Measurements from ENCODE around the gene TEX36. TPM values are rescaled to one million over a fixed set of nuclear protein-coding genes. Genes with fewer than 3 reads are reported as not detected.
"Not testable (repeated sequence)": the region's sequence is repeated elsewhere in the genome, so short reads cannot be mapped to it uniquely, and the experiment has no call there.

Gene TEX36
- total RNA-seq, 3 donors from 2014 or later = not detected

DNA sequence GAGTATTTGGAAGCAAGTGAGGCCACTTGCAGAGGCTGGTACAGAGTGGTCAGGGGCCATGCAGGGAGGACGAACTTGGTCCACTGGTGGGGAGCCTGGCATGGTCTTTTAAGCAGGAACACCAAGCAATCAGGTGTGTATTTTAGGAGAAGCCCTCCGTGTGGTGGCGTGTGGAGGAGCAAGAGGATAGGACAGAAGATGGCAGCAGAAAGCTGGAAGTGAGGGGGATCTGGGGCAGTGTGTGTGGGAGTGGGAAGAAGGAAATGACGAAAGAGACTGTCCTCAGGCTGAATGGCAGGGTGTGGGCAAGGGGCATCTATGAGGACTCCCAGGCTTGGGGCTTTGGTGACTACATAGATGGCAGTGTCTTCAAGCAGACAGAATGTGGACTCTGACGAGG lies 51.2 kb downstream of the TEX36 start:
- Mint-ChIP-seq H3K4me3 (no peak overlapping the region), H3K9me3 (no peaks in the 10 kb centered on the region), H3K27me3 (ENCODE audit: low read depth) (peaks cover 7% of the 10 kb centered on the region), H3K36me3 (ENCODE audit: insufficient read depth) (no peaks in the 10 kb centered on the region), H3K4me1 (ENCODE audit: low read depth) (no peaks in the 10 kb centered on the region)
- DNase-seq (no peak), ATAC-seq (no peak)

DNA sequence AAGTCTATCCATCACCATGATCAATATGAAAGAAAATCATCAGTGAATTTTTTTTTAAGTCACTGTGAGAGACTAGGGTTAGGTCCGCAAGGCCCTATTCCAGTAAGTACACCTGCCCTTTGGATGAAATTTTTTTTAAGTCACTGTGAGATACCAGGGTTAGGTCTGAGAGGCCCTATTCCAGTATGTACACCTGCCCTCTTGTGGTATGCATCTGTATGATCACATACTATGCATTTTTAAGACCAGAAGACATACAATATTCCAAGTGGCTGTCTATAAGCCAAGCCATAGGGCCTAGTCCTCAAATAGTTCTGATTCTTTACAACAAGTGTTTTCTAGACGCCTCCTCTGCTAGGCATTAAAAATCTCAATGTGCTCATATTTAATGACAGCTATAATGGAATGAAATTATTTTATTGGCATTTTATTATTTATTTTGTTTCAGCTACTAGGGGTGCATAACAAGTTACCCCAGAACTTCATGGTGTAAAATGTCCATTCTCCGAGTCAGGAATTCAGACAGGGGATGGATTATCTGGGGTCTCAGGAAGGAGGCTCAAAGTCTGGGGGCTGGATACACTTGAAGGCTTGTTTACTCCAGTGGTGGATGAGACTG lies 53.1 kb downstream of the TEX36 start:
- no peak overlapping the region for H3K4me3 Mint-ChIP-seq
- no peaks in the 10 kb centered on the region for H3K4me1 Mint-ChIP-seq (ENCODE audit: low read depth)
- no peak for DNase-seq
- H3K27me3 Mint-ChIP-seq (ENCODE audit: low read depth) = peaks cover 16% of the 10 kb centered on the region
- no peaks in the 10 kb centered on the region for H3K9me3 Mint-ChIP-seq
- no peak for ATAC-seq
- no peaks in the 10 kb centered on the region for H3K36me3 Mint-ChIP-seq (ENCODE audit: insufficient read depth)

DNA sequence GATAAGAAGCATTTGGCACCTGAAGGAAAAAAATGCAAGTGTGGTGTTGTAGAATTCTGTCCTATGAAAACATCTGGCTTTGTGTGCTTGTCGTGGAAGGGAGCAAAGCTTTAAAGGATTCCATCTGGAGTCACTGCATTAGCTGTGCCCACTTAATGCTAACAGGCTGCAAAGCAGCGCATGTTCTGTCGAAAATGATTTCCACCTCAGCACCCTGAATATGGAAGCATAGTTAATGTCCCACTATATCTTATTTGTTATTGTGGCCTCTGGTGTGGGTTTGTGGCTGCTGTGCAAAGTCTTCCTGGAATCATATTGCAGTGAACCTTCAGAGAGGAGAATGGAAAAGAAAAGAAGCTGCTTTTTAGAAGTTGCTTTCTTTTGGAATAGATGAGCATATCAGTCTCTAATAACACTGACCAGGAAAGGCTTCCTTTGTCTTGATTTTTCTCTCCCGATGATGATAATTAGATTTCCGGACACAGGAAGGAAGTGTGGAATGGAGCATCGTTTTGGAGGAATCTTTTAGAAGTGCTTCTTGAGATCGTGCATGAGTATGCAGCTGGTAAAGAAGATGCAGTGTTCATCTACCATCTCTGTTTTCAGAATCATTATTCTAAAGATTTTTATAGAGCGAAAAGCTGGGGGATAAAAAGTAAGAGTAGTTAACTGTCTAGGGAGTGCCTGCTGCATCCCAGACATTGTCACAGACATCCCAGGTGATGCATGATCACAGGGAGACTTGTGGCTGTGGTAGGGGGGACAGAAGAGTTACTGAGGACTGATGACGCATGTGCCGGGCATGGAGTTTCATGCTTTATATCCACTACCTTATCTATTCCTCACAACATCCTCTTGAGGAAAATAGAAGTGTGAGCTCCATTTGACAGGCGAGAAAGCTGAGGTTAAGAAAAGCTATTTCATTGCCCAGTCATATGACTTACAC lies 54.6 kb downstream of the TEX36 start:
- no peak for ATAC-seq
- H3K36me3 Mint-ChIP-seq (ENCODE audit: insufficient read depth) = no peaks in the 10 kb centered on the region
- peaks cover 16% of the 10 kb centered on the region for H3K27me3 Mint-ChIP-seq (ENCODE audit: low read depth)
- H3K4me1 Mint-ChIP-seq (ENCODE audit: low read depth) = no peaks in the 10 kb centered on the region
- no peak overlapping the region for H3K4me3 Mint-ChIP-seq
- no peaks in the 10 kb centered on the region for H3K9me3 Mint-ChIP-seq
- no peak for DNase-seq

DNA sequence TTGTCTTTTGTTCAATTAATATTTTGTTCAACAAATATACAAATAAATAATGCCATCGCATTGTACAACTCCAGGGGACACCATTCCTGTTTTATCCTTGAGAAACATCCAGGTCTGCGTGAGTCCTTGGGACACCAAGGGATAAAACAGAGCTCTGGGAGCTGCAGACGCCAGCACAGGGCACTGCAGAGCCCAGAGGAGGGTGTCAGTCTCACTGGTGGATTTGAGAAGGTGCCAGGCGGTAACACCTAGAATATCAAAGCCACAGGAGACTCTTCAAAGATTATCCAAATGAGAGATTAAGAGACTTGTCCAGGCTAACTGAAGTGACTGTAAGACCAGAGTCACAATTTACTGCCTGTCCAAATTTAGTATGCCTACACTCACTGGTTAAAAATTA lies 55.3 kb downstream of the TEX36 start:
- Mint-ChIP-seq H3K9me3 (no peaks in the 10 kb centered on the region), H3K27me3 (ENCODE audit: low read depth) (peaks cover 16% of the 10 kb centered on the region), H3K4me3 (no peak overlapping the region), H3K4me1 (ENCODE audit: low read depth) (no peaks in the 10 kb centered on the region), H3K36me3 (ENCODE audit: insufficient read depth) (no peaks in the 10 kb centered on the region)
- DNase-seq = no peak
- no peak for ATAC-seq

DNA sequence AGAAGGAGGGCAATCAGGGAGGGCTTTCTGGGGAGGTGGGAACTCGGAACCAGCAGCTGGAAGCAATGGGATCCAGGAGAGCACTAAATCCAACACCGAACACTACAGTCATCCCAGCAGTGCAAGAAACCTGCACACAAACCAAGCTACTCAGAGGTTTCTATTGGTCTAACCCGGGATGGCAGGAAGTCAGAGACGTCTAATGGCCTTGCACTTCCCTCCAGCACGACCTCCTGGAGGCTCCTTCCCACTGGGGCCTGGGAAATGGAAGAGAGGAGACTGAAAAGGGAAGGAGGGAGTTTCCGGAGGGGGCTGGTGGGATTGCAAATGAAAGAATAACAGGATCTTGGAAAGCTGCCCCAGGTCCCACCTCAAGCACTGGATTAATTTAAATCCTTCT lies 56.3 kb downstream of the TEX36 start:
- ATAC-seq = no peak
- no peaks in the 10 kb centered on the region for H3K4me1 Mint-ChIP-seq (ENCODE audit: low read depth)
- no peaks in the 10 kb centered on the region for H3K36me3 Mint-ChIP-seq (ENCODE audit: insufficient read depth)
- no peak overlapping the region for H3K4me3 Mint-ChIP-seq
- DNase-seq = no peak
- no peaks in the 10 kb centered on the region for H3K9me3 Mint-ChIP-seq
- H3K27me3 Mint-ChIP-seq (ENCODE audit: low read depth) = peaks cover 15% of the 10 kb centered on the region

DNA sequence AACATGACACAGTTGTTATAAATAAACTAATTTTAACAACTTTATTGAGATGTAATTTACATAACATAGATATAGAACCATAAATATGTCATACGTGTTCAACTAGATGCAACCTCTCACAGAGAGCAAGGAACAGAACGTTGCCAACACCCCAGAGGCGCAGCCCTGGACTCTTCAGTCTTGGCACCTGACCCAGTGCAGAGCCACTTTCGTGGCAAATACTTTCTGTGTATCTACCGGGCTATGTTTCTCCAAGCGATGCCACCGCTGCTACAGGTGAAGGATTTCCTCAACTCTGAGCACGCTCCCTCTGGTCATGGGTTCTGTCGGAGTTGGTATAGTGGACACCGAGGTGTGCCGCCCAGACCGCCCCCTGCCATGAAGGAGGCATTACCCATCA lies 57.4 kb downstream of the TEX36 start:
- H3K9me3 Mint-ChIP-seq = no peaks in the 10 kb centered on the region
- H3K4me1 Mint-ChIP-seq (ENCODE audit: low read depth) = no peaks in the 10 kb centered on the region
- no peak overlapping the region for H3K4me3 Mint-ChIP-seq
- ATAC-seq = no peak
- H3K36me3 Mint-ChIP-seq (ENCODE audit: insufficient read depth) = no peaks in the 10 kb centered on the region
- H3K27me3 Mint-ChIP-seq (ENCODE audit: low read depth) = peaks cover 13% of the 10 kb centered on the region
- no peak for DNase-seq

DNA sequence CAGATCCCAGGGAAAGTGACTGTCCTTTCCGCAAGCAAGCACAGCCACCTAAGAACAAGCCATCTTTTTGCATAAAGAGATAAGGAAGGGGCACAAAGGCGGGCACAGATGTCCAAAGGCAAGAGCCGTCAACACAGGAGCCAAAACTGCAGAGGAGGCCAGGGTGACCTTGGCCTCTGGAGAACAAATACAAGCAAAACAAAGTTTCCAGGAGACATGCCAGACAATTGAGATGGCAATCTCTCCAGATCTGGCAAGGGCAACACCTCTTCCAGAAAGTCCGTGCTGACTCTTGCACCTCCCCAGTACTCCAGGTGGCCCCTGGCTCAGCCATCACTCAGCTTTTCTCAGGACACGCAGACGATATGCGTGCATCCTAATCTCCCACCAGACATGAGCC lies 58.2 kb downstream of the TEX36 start:
- Mint-ChIP-seq H3K27me3 (ENCODE audit: low read depth) (peaks cover 14% of the 10 kb centered on the region), H3K4me3 (no peak overlapping the region), H3K36me3 (ENCODE audit: insufficient read depth) (no peaks in the 10 kb centered on the region), H3K9me3 (no peaks in the 10 kb centered on the region), H3K4me1 (ENCODE audit: low read depth) (no peaks in the 10 kb centered on the region)
- no peak for ATAC-seq
- no peak for DNase-seq

DNA sequence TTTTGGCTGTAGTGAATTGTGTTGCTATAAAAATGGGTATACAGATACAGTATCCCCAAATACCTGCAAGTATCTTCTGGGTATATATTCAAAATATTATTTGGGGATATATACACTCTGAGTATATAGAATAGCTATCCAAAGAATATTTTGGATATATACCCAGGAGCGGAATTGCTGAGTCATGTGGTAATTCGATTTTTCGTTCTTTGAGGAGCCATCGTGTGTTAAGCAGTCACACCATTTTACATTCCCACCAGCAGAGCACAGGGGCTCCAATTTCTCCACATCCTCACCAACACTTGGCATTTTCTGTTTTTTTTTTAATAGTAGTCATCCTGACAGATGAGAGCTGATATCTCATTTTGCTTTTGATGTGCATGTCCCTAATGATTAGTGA lies 61.9 kb downstream of the TEX36 start:
- no peaks in the 10 kb centered on the region for H3K4me1 Mint-ChIP-seq (ENCODE audit: low read depth)
- no peaks in the 10 kb centered on the region for H3K36me3 Mint-ChIP-seq (ENCODE audit: insufficient read depth)
- H3K4me3 Mint-ChIP-seq = no peak overlapping the region
- H3K27me3 Mint-ChIP-seq (ENCODE audit: low read depth) = peaks cover 10% of the 10 kb centered on the region
- H3K9me3 Mint-ChIP-seq = no peaks in the 10 kb centered on the region
- ATAC-seq (no peak), DNase-seq (no peak)

DNA sequence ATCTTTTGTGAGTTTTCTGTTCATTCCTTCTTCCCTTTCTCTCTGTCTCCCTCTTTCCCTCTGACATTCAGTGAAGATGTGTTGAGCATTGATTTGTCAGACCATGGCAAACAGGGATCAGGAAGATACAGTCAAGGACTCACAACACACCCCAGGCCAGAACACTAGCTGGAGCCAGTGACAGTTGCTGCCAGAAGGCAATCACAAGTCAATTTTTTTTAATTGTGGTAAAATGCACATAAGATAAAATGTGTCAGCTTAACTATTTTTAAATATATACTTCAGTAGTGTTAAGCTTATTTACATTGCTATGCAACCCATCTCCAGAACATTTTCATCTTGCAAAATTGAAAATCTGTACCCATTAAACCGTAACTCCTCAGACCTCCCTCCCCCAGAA lies 62.6 kb downstream of the TEX36 start:
- Mint-ChIP-seq H3K4me3 (no peak overlapping the region), H3K27me3 (ENCODE audit: low read depth) (peaks cover 8% of the 10 kb centered on the region), H3K36me3 (ENCODE audit: insufficient read depth) (no peaks in the 10 kb centered on the region), H3K9me3 (no peaks in the 10 kb centered on the region), H3K4me1 (ENCODE audit: low read depth) (no peaks in the 10 kb centered on the region)
- no peak for DNase-seq
- no peak for ATAC-seq

DNA sequence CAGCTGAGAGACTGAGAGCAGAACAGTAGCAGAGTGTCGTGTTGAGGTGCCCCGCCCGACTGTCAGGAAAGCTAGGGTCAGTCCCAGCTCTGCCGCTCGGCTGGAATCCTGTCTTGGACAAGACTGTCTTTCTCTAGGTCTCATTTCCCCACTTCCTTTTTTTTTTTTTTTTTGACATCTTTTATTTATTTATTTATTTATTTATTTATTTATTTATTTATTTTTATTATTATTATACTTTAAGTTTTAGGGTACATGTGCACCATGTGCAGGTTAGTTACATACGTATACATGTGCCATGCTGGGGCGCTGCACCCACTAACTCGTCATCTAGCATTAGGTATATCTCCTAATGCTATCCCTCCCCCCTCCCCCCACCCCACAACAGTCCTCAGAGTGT lies 69.9 kb downstream of the TEX36 start:
- H3K36me3 Mint-ChIP-seq (ENCODE audit: insufficient read depth); DNase-seq; H3K4me1 Mint-ChIP-seq (ENCODE audit: low read depth); H3K4me3 Mint-ChIP-seq; H3K27me3 Mint-ChIP-seq (ENCODE audit: low read depth); H3K9me3 Mint-ChIP-seq; ATAC-seq: not testable (repeated sequence)

DNA sequence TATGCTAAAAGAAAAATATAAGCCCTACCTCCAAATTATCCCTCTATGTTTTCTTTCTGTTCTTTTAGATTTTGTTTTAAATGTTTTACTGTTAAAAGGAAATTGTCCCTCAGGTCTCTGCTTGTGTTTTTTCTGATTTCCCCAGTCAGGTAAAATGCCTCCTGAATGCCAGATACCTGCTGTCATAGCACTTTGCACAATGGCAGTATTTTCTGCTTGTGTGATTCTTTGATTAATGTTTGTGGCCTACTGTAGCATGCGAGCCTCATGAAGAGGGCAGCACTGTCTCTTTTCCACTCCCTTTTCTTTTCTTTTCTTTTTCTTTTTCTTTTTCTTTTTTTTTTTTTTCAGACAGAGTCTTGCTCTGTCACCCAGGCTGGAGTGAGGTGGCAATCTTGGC lies 71.2 kb downstream of the TEX36 start:
- DNase-seq (no peak), ATAC-seq (no peak)
- no peaks in the 10 kb centered on the region for H3K36me3 Mint-ChIP-seq (ENCODE audit: insufficient read depth)
- H3K4me3 Mint-ChIP-seq = no peak overlapping the region
- H3K9me3 Mint-ChIP-seq = no peaks in the 10 kb centered on the region
- no peaks in the 10 kb centered on the region for H3K4me1 Mint-ChIP-seq (ENCODE audit: low read depth)
- H3K27me3 Mint-ChIP-seq (ENCODE audit: low read depth) = no peaks in the 10 kb centered on the region

DNA sequence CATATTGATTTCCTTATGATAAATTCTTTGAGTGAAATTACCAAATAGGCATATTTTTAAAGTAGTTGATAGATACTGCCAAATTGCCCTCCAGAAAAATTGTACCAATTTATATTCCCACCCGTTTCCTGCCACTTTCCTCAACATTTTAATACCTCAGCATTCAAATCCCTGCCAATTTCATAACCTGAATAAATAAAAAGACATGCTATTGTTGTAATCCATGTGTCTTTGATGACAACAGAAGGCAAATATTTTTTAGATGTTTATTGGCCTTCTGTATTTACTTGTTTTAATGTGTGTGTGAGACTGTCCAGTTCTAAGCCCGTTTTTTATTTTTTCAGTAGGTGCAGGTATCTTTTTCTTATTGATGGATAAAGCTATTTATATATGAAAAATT lies 71.7 kb downstream of the TEX36 start:
- no peaks in the 10 kb centered on the region for H3K4me1 Mint-ChIP-seq (ENCODE audit: low read depth)
- H3K4me3 Mint-ChIP-seq = no peak overlapping the region
- no peaks in the 10 kb centered on the region for H3K36me3 Mint-ChIP-seq (ENCODE audit: insufficient read depth)
- DNase-seq (no peak), ATAC-seq (no peak)
- H3K27me3 Mint-ChIP-seq (ENCODE audit: low read depth) = no peaks in the 10 kb centered on the region
- no peaks in the 10 kb centered on the region for H3K9me3 Mint-ChIP-seq

DNA sequence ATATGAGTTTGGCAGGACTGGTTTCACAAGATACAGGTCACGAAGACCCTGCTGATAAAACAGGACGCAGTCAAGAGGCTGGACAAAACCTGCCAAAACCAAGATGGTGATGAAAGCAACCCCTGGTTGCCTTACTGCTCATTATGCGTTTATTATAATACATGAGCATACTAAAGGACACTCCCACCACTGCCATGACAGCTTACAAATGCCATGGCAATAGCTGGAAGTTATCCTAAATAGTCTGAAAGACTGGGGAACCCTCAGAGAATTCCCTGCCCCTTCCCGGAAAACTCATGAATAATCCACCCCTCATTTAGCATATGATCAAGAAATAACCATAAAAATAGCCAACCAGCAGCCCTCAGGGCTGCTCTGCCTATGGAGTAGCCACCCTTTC lies 73.1 kb downstream of the TEX36 start:
- no peak for ATAC-seq
- no peaks in the 10 kb centered on the region for H3K9me3 Mint-ChIP-seq
- no peak for DNase-seq
- H3K36me3 Mint-ChIP-seq (ENCODE audit: insufficient read depth) = no peaks in the 10 kb centered on the region
- H3K27me3 Mint-ChIP-seq (ENCODE audit: low read depth) = peaks cover 4% of the 10 kb centered on the region
- no peaks in the 10 kb centered on the region for H3K4me1 Mint-ChIP-seq (ENCODE audit: low read depth)
- no peak overlapping the region for H3K4me3 Mint-ChIP-seq

DNA sequence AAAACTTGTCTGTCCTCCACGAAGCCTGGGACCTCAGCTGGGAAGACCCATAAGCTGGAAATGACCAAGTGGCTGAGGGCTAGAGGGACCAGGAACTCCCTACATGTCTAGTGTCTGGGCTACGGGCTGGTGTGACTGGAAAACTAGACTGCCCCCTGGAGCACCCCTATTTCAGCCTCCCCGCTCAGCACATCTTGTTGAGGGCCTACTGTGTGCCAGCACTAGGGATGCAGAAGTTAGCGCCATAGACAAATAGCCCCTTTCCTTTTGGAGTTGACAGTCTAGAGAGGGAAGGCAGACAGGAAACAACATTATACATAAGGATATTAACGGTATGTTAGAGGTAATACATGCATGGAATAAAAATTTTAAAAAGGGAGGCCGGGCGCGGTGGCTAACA lies 74.5 kb downstream of the TEX36 start:
- Mint-ChIP-seq H3K36me3 (ENCODE audit: insufficient read depth) (no peaks in the 10 kb centered on the region), H3K4me3 (no peak overlapping the region), H3K9me3 (no peaks in the 10 kb centered on the region), H3K4me1 (ENCODE audit: low read depth) (no peaks in the 10 kb centered on the region), H3K27me3 (ENCODE audit: low read depth) (peaks cover 5% of the 10 kb centered on the region)
- no peak for DNase-seq
- ATAC-seq = no peak

DNA sequence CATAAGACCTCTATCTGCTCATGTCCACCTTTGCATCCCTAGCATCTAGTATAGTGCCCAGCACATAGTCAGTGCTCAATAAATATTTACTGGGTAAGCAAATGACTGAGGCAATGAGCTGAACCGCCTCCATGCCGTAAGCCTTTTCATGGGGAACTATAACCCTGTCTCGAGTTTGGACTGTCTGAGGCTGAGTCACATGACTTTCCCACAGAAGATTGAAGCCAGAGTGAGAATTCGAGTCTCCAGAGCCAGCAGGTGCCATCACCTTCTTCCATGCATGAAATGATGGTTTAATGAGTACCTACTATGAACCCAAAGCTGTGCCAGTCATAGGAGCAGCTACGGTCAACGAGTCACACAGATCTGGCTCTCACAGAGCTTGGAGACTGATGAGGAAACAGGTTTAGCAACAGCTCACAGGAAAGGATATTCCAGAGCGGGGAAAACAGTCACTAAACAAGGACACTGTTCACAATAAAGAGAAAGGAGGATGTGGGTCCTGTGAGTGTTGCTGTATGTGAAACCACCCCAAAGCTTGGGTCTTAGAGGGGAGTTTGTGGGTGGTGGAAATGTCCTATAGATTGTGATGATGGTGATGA lies 75.2 kb downstream of the TEX36 start:
- peaks cover 5% of the 10 kb centered on the region for H3K27me3 Mint-ChIP-seq (ENCODE audit: low read depth)
- no peak overlapping the region for H3K4me3 Mint-ChIP-seq
- no peak for DNase-seq
- H3K4me1 Mint-ChIP-seq (ENCODE audit: low read depth) = no peaks in the 10 kb centered on the region
- no peaks in the 10 kb centered on the region for H3K9me3 Mint-ChIP-seq
- no peaks in the 10 kb centered on the region for H3K36me3 Mint-ChIP-seq (ENCODE audit: insufficient read depth)
- no peak for ATAC-seq
